PFSK-1 (cell line): Measurements from ENCODE around the gene TCP11.

Experiments used
- FOXP2 ChIP-seq: optimal IDR thresholded peaks from 2 replicates; pipeline ENCODE3; 2011; ENCODE audit warnings: borderline replicate concordance, control low read depth, inconsistent platforms; ENCODE audit not compliant: insufficient read depth; ENCODE audit errors: extremely low read length, extremely low read depth
- POLR2AphosphoS5 ChIP-seq: IDR thresholded peaks from 2 replicates; pipeline ENCODE4 v1.6.1; 2012; ENCODE audit warnings: low read depth, mild to moderate bottlenecking, control low read depth, low read length, moderate library complexity
- SIN3A ChIP-seq: IDR thresholded peaks from 2 replicates; pipeline ENCODE4 v1.6.1; 2012; ENCODE audit warnings: mild to moderate bottlenecking, low read length, moderate library complexity, borderline replicate concordance; ENCODE audit not compliant: insufficient read depth
- TAF1 ChIP-seq: IDR thresholded peaks from 2 replicates; pipeline ENCODE4 v1.6.1; 2012; ENCODE audit warnings: low read length, control low read depth, borderline replicate concordance; ENCODE audit not compliant: insufficient read depth
- TF ChIP-seq, protein P1 (sequence below), 2 experiments: IDR thresholded peaks; 2 replicates each; pipeline versions ENCODE4 v1.6.1 to v1.8.0; 2011 to 2012; ENCODE audit warnings: low read depth in 2 of 2, low read length in 2 of 2, control low read depth in 1 of 2, inconsistent platforms in 1 of 2, mild to moderate bottlenecking in 1 of 2, moderate library complexity in 1 of 2; ENCODE audit not compliant: insufficient read depth in 1 of 2

The TCP11 gene

GRCh38 chr6:35087361-35088280, 53.5 kb downstream of the TCP11 start:
- TF ChIP-seq POLR2AphosphoS5 (no peak), FOXP2 (no peak), TAF1 (no peak), SIN3A (no peak)
- TF ChIP-seq, protein P1, sequence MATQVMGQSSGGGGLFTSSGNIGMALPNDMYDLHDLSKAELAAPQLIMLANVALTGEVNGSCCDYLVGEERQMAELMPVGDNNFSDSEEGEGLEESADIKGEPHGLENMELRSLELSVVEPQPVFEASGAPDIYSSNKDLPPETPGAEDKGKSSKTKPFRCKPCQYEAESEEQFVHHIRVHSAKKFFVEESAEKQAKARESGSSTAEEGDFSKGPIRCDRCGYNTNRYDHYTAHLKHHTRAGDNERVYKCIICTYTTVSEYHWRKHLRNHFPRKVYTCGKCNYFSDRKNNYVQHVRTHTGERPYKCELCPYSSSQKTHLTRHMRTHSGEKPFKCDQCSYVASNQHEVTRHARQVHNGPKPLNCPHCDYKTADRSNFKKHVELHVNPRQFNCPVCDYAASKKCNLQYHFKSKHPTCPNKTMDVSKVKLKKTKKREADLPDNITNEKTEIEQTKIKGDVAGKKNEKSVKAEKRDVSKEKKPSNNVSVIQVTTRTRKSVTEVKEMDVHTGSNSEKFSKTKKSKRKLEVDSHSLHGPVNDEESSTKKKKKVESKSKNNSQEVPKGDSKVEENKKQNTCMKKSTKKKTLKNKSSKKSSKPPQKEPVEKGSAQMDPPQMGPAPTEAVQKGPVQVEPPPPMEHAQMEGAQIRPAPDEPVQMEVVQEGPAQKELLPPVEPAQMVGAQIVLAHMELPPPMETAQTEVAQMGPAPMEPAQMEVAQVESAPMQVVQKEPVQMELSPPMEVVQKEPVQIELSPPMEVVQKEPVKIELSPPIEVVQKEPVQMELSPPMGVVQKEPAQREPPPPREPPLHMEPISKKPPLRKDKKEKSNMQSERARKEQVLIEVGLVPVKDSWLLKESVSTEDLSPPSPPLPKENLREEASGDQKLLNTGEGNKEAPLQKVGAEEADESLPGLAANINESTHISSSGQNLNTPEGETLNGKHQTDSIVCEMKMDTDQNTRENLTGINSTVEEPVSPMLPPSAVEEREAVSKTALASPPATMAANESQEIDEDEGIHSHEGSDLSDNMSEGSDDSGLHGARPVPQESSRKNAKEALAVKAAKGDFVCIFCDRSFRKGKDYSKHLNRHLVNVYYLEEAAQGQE (IDR thresholded peaks at IDR 0.05; ENCODE audit: insufficient read depth in 1 of 2, low read depth in 2 of 2, low read length in 2 of 2) = no peak

- TF ChIP-seq FOXP2 (no peak), TAF1 (no peak), SIN3A (no peak), POLR2AphosphoS5 (no peak)
- TF ChIP-seq, protein P1 (IDR thresholded peaks at IDR 0.05; ENCODE audit: insufficient read depth in 1 of 2, low read depth in 2 of 2, low read length in 2 of 2) = no peak
Measured at GRCh38 chr6:35086636-35087360, 54.3 kb downstream of the TCP11 start.

DNA sequence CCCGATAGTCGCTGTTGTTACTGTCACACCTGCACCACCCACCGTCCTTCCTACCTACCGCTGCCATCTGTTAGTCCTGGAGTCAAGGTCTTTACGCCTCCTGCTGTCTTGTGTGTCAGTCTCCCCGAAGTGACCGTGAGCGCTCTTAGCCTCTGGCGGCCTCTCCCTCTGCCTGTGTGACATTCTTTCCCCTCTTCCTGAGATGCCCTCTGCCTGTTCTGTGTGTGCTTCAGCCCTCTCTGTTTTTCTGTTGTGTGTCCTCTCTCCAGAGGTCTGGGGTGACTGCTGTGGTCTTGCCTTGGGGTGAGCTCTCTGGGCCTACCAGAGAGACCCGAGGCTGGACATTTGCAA, 54.9 kb downstream of the TCP11 start:
- TF ChIP-seq POLR2AphosphoS5 = no peak
- TF ChIP-seq TAF1 = no peak
- no peak for TF ChIP-seq SIN3A
- no peak for TF ChIP-seq FOXP2
- TF ChIP-seq, protein P1 (IDR thresholded peaks at IDR 0.05; ENCODE audit: insufficient read depth in 1 of 2, low read depth in 2 of 2, low read length in 2 of 2) = no peak

GRCh38 chr6:35085359-35086281, 55.5 kb downstream of the TCP11 start:
- TF ChIP-seq FOXP2 = no peak
- no peak for TF ChIP-seq POLR2AphosphoS5
- TF ChIP-seq, protein P1 (IDR thresholded peaks at IDR 0.05; ENCODE audit: insufficient read depth in 1 of 2, low read depth in 2 of 2, low read length in 2 of 2) = no peak
- no peak for TF ChIP-seq SIN3A
- TF ChIP-seq TAF1 = no peak
